Measurements from ENCODE around the gene PDK2.

PDK2 gene

GRCh38 chr17:50101346-50102163 is 6.4 kb downstream of the PDK2 start:
- DNase-seq (ENCODE audit: low read depth), result no peak

DNA sequence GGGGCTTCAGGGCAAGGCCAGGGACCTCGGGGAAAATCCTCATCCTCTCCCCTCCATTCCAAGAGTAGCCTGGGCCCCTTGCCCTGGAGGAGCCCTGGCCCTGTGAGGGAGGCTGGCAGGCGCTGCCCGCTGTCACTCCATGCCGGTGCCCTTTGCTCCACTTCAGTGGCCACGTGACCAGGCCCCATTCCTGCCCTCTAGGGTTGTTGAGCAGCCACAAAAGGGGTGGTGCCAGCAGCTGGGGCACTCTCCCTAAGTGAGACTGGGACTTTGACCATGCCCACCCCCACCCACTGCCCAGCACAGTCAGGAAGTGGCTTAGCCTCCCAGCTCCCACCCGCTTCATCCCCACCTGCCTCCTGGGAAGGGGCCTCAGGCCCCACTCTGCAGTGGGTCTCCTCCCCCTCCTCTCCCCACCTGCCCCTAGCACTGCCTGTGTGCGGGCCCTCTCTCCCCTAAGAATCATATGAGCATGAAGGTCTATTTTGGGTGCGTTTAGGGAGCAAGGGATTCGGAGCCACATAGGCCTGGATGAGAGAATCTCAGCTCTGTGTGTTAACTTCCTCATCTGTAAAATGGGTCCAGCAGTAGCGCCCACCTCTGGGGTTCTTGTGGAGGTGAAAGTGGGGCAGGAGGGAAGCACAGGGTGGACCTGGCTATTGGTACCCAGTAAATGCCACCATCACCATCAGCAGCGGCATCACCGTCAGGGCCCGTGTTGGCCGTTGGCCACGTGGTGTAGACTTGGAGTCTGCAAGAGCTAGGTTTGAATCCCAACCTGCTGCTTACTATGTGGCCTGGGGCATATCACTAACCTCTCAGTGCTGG is 7.2 kb downstream of the PDK2 start:
- no peak for DNase-seq (ENCODE audit: low read depth)

DNA sequence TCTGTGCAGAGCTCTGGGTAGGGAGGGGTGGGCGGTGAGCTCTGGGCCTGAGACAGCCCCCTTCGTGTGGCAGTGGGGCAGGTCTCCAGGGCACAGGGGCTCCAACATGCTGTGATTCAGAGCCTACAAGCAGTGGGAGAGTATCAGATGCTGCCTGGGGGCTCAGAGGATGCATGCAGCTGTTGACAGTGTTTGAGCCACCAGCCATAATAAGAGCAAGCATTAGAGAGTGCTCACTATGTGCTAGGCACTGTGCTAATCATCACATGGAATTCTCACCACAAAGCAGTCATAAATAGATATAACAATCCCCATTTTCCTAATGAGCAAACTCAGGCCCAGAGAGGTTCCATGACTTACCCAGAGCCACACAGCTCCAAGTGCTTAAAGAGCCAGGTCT is 8.1 kb downstream of the PDK2 start:
- DNase-seq (ENCODE audit: low read depth), result no peak

- no peak for DNase-seq (ENCODE audit: low read depth)
Measured at GRCh38 chr17:50103941-50104340, 8.8 kb downstream of the PDK2 start.

DNA sequence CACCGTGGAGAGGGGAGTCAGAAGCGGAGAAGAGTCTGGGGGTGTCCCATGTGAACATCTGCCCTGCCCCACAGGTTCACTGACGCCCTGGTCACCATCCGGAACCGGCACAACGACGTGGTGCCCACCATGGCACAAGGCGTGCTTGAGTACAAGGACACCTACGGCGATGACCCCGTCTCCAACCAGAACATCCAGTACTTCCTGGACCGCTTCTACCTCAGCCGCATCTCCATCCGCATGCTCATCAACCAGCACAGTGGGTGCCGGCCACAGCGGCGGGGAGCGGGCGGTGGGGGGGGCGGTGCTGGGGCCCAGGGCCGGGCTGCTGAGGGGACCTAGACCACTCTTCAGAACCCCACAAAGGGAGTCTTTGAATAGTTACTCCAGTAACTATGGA is 10.7 kb downstream of the PDK2 start:
- no peak for DNase-seq (ENCODE audit: low read depth)

- DNase-seq (ENCODE audit: low read depth), result no peak
Measured at GRCh38 chr17:50106393-50107131, 11.4 kb downstream of the PDK2 start.

DNA sequence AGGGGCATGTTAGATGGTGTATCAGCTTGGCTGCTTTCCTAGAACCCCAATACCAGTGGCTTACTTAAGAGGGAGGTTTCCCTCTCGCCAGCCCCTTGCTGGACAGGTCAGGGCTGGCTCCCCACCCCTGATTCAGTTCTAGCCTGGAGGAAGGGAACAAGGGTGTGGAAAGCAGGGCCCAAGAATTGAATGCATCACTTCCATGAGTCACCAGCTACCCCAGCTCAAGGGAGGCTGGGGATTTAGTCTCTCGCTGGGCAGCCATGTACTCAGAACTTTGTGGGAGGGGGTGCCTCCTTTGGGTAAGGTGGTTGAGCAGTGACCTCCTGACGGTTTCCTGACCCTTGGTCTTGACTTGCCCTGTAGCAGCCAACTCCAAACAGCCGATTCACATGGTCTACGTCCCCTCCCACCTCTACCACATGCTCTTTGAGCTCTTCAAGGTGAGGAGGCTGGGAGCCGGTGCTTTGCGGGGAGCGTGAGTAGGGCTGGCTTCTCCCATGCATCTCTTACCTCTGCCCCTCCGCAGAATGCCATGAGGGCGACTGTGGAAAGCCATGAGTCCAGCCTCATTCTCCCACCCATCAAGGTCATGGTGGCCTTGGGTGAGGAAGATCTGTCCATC is 12.8 kb downstream of the PDK2 start:
- DNase-seq (ENCODE audit: low read depth), result no peak

GRCh38 chr17:50108556-50108955 is 13.4 kb downstream of the PDK2 start:
- DNase-seq (ENCODE audit: low read depth), result no peak

- no peak for DNase-seq (ENCODE audit: low read depth)
Measured at GRCh38 chr17:50109207-50109606, 14.1 kb downstream of the PDK2 start.

GRCh38 chr17:50109785-50110184 is 14.6 kb downstream of the PDK2 start:
- DNase-seq (ENCODE audit: low read depth), result no peak

GRCh38 chr17:50110591-50111349 is 15.6 kb downstream of the PDK2 start:
- no peak for DNase-seq (ENCODE audit: low read depth)

GRCh38 chr17:50111673-50112655 is 16.8 kb downstream of the PDK2 start:
- DNase-seq (ENCODE audit: low read depth), result no peak

DNA sequence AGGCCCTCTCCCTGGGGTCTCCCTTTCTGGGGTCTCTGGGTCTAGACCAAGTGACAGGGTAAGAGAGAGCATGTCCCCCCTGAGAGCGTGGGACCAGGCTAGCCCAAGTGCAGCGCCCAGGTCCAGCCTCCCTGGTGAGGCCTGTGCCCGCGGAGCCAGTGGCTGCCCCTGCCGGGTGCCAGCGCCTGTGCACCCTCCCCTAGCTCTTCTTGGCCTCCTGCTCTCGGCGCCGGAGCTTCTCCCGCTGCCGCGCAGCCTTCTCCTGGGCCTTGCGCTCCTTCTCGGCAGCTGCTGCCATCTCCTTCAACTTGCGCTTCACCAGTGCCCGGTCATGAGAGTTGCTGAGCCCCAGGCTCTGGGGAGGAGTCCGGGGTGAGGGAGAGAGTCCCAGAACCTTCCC is 17.5 kb downstream of the PDK2 start:
- DNase-seq (ENCODE audit: low read depth), result no peak

DNA sequence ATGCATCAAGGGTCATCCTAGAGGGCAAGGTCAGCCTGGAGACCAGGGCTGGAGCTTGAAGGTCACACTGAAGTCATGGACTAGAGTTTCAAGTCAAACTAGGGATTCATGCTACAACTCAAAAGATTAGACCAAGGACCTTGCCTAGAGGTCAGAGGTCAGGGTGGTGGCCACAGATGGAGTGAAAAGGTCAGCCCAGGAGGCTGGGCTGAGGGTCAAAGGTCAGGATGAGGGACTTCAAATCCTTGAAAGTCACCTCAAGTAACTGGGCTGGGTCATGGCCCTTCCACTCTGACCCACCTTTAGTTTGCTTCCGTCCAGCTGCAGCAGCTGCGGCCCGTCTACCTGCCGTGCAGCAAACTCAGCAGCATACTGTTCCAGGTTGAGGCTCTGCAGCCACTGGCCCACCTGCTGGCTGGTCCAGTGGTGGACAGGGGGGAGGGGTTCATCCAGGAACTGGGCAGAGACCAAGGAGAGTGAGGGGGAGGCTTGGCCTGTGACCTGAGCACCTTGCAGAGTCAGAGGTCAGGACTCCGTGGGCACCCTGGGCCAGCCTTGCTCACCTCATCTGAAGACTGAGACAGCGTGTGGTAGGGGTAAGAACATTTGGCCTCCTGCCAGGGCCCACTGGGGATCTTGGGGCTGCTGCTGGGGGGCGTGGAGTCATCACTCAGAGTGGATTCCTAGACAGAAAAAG is 18.6 kb downstream of the PDK2 start:
- DNase-seq (ENCODE audit: low read depth), result no peak

- no peak for DNase-seq (ENCODE audit: low read depth)
Measured at GRCh38 chr17:50114401-50114800, 19.2 kb downstream of the PDK2 start.

- DNase-seq (ENCODE audit: low read depth), result no peak
Measured at GRCh38 chr17:50114849-50115357, 19.8 kb downstream of the PDK2 start.

- no peak for DNase-seq (ENCODE audit: low read depth)
Measured at GRCh38 chr17:50115756-50116155, 20.6 kb downstream of the PDK2 start.

DNA sequence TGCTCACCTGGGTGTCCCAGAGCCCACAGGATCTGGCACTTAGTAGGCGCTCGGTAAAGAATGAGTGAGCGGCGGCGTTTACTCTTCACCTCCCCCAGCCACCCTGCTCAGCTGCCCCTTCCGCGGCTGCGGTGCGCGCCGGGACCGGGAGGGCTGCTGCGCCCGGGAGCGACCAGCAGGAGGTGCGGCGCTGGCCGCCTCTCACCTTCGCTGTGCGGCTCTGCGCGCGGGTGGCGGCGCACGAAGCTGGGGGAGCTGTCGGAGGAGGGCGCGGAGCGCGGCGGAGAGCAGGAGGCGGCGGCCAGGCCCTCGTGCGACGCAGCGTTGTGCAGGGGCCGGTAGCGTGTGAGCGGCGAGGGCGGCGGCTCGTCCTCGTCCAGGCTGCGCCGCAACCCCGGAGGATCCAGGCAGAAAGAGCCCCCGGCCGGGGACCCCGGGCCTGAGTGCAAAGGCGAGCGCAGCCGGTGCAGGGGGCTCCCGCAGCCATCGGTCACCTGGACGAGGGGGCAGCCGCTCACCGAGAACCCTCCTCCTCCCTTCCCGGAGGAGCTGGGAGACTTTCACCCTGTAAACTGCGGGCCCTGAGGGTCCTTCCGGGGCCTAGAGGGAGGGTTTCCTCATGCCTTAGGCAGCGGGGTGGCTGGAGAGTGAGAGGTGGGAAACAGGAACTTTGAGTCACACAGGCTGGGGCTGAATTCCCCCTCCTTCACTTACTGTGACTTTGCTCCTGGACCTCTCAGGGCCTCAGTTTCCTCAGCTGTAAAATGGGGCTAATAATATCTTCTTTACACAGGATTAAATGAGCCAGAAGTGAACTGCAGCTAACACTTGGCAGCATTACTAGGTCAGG is 22.3 kb downstream of the PDK2 start:
- no peak for DNase-seq (ENCODE audit: low read depth)

All from HS-5 (cell line).